Colonic mucosa (tissue), 4 donors: ENCODE results near the gene PTTG1IP. TPM values are rescaled to one million over a fixed set of nuclear protein-coding genes. Genes with fewer than 3 reads are reported as not detected.

Experiments
- DNase-seq: peaks from one replicate; pipeline ENCODE4 v3.0.0-alpha.2; 2020
- H3K27ac ChIP-seq: fragments of 200-600 bp; one replicate; pipeline ENCODE4 v1.8.0; 2021
- H3K27me3 ChIP-seq: fragments of 200-600 bp; one replicate; pipeline ENCODE4 v1.8.0; 2021
- H3K36me3 ChIP-seq: fragments of 200-600 bp; one replicate; pipeline ENCODE4 v1.8.0; 2021
- H3K4me1 ChIP-seq: fragments of 200-600 bp; one replicate; pipeline ENCODE4 v1.8.0; 2021; ENCODE audit warnings: mild to moderate bottlenecking
- H3K4me3 ChIP-seq: fragments of 200-600 bp; one replicate; pipeline ENCODE4 v1.8.0; 2021
- H3K9ac ChIP-seq, 2 donors: one replicate each; pipeline ENCODE4 v1.7.0; 2013; ENCODE audit warnings: control low read depth in 2 of 2, low read depth in 2 of 2, low read length in 2 of 2
- H3K9me3 ChIP-seq: fragments of 200-600 bp; one replicate; pipeline ENCODE4 v1.8.0; 2021
- intact Hi-C: fragments of 100-400 bp; cut with DNase I; formaldehyde crosslinking; loops from one replicate; pipeline ENCODE4 v1.14.1; 2022
- total RNA-seq, 2 donors: library from RNA; stranded (reverse); fragmentation: NEBNext Ultra II Directional in 1 of 2; extraction: Animal tissue kit (Norgen Biotek cat#: 25700) in 1 of 2; gene quantifications; one replicate each; pipeline ENCODE4 v1.2.1, GENCODE V29; 2021
- TF ChIP-seq, protein P1 (sequence below): fragments of 200-600 bp; IDR thresholded peaks from one replicate; pipeline ENCODE4 v1.8.0; 2022; ENCODE audit warnings: antibody characterized with exemption, mild to moderate bottlenecking
- donor health status: healthy.
- donor health status: DM: no; HTN: no; CAD: no.
- donor health status: DM: no; HTN: no; CAD: no.

Gene PTTG1IP
- total RNA-seq, 2 donors from 2014 or later: 218 to 414 TPM

DNA sequence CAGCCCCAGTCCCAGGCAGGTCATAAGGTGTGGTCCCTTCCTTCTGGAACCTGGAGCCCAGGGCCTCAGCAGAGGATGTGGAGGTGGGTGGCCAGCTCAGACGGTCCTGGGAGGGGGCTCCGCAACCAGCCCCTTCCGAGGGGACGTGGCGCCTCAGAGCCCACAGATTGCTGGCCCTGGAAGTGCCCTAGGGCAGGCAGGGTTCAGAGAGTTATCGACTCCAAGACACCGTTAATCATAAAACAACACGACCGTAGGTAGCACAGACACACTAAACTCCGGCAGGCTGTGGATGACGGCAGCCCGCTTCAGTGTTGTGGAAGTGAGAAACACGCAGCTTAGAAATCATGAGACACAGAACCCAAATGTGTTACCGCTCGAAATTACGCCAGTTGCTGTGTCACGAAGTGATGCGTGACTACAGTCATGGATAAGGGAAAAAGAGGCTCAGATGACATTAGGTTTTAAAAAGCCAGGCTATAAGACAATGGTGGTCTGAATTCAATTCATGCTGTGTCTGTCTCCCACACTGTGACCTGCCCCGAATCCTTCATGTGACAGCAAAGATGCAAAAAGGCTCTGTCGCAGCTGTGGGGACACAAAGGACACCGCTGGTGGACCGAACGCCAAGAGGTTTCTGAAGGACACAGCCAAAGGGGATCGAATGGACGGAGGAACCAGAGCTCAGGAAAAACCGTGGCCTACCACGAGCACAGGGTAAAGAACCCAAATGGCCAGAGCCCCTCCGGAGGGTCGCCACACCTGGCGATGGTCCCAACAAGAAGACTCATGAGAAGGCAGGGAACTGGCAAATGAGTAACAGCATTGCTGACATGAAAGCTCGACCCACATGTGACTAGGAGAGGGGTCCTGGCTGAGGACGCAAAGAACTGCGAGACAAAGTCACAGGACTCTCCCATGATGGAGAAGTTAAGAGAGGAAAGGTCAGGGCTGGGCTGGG, 53.9 kb downstream of the PTTG1IP start:
- intact Hi-C loops: no loop called here
- DNase-seq: no peak

DNA sequence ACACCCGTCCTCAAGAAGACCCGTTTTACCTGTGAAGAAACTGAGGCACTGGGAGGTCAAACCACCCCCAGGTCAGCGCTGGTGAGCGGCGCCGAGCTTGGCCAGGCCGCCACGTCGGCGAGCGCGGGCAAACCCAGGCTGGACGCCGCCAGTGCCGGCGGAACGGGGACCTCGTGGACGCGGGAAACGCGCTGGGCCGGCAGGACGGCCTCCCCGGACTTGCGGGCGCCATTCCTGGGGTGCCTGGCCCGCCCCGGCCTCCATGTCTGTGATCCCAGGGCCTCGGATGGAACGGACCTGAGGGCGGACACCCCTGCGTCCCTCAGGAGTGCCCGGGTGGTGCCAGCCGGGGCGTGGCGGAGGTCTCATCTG, 54.9 kb downstream of the PTTG1IP start:
- H3K4me1 ChIP-seq: no peaks in the 10 kb centered on the region
- no peaks in the 10 kb centered on the region for H3K27me3 ChIP-seq
- peak overlapping the region; percentile 46 to 88 for H3K9ac ChIP-seq
- H3K4me3 ChIP-seq: peak overlapping the region; percentile 56
- H3K36me3 ChIP-seq: no peaks in the 10 kb centered on the region
- no peaks in the 10 kb centered on the region for H3K9me3 ChIP-seq
- TF ChIP-seq, protein P1, sequence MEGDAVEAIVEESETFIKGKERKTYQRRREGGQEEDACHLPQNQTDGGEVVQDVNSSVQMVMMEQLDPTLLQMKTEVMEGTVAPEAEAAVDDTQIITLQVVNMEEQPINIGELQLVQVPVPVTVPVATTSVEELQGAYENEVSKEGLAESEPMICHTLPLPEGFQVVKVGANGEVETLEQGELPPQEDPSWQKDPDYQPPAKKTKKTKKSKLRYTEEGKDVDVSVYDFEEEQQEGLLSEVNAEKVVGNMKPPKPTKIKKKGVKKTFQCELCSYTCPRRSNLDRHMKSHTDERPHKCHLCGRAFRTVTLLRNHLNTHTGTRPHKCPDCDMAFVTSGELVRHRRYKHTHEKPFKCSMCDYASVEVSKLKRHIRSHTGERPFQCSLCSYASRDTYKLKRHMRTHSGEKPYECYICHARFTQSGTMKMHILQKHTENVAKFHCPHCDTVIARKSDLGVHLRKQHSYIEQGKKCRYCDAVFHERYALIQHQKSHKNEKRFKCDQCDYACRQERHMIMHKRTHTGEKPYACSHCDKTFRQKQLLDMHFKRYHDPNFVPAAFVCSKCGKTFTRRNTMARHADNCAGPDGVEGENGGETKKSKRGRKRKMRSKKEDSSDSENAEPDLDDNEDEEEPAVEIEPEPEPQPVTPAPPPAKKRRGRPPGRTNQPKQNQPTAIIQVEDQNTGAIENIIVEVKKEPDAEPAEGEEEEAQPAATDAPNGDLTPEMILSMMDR: no peak
- intact Hi-C loops: no loop called here
- DNase-seq: peak; percentile 35
- peak overlapping the region; percentile 54 for H3K27ac ChIP-seq

More for the DNA sequence above, 53.9 kb downstream of the PTTG1IP start:
- no peaks in the 10 kb centered on the region for H3K27me3 ChIP-seq
- H3K27ac ChIP-seq: no peak overlapping the region
- no peak overlapping the region for H3K4me3 ChIP-seq
- H3K36me3 ChIP-seq: no peaks in the 10 kb centered on the region
- H3K4me1 ChIP-seq: no peaks in the 10 kb centered on the region
- TF ChIP-seq, protein P1: no peak
- H3K9ac ChIP-seq: no peak overlapping the region
- no peaks in the 10 kb centered on the region for H3K9me3 ChIP-seq

DNA sequence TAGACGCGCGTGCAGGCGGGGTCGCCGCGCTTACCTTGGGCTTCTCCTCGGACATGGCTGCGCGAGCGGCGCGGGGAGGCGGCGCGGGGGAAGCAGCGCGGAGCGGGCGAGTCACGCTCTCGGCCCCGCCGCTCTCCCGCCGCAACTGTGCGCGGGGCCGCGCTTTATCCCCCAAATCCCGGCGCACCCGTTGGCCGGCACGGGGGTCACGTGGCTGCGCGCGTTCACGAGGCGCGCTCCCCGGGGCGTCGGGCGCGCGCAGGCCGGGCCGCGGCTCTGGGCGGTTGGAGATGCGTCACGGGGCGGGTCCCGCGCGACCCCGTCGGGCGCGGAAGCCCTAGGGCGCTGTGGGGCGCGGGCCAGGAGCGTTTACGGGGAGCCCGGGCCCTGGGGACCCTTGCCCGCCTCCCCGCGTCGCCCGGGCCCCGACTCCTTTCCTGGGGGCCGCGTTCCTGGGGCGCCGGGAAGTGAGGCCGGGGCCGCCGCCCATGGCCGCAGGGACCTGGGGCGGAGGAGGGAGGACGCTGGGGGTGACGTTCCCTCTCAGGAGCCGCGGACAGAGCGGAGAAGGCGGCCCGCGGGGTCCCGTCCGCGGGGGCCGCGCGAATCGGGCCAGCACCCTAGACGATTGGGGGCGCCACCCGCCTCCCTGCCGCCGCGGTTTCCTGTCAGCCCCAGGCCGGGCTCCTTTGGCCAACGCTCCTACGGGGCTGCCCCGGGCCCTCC, 55.4 kb downstream of the PTTG1IP start, which contains the start of gene SUMO3:
Gene SUMO3 (minus strand): TSS at position 149 of the 726 bp plus-strand sequence. CDS start 94 bp downstream, at position 55.
- Histone ChIP-seq H3K27me3 (no peaks in the 10 kb centered on the region), H3K9ac (peak within 1 kb of the TSS; percentile 46 to 88), H3K4me1 (no peaks in the 10 kb centered on the region), H3K9me3 (no peaks in the 10 kb centered on the region), H3K4me3 (peak within 1 kb of the TSS; percentile 56), H3K27ac (peak within 1 kb of the TSS; percentile 54), H3K36me3 (no peaks in the 10 kb centered on the region)
- peak; percentile 81 for DNase-seq
- TF ChIP-seq, protein P1: no peak
- intact Hi-C loops: no loop called here

DNA sequence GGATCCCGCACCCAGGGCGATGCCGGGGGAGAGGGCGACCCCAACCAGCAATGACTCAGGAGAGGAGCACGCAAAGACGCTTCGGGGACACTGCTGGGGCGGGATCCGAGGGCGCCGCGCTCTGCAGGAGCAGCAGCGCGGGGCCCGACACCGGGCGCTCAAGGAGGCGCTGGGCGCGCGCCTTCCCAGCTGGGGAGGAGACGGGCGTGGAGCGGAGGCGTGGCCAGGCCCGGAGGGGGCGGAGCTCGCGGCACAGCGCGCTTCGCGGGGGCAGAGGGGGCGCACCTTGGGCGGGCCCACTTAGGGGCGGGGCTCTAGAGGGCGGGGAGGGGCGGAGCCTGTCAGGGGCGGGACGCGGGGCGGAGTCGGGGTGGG, 56.0 kb downstream of the PTTG1IP start:
- H3K27ac ChIP-seq: peak overlapping the region; percentile 54
- intact Hi-C loops: no loop called here
- H3K27me3 ChIP-seq: no peaks in the 10 kb centered on the region

More for the DNA sequence above, 56.0 kb downstream of the PTTG1IP start:
- Histone ChIP-seq H3K9me3 (no peaks in the 10 kb centered on the region), H3K36me3 (no peaks in the 10 kb centered on the region), H3K4me3 (peak overlapping the region; percentile 56), H3K9ac (peak overlapping the region; percentile 34 to 51), H3K4me1 (no peaks in the 10 kb centered on the region)
- peak; percentile 95 for DNase-seq
- TF ChIP-seq, protein P1: no peak
